HFF-Myc (cell line): ENCODE measurements around the gene CACNB2.

ENCODE experiments used
- DNase-seq: peaks from one replicate; pipeline ENCODE4 v3.0.0-alpha.2; 2011; ENCODE audit warnings: low read depth; ENCODE audit errors: extremely low read depth
- H3K4me3 ChIP-seq: replicated peaks from 2 replicates; pipeline ENCODE4 v1.5.1; 2011; ENCODE audit warnings: low read depth, mild to moderate bottlenecking, control low read depth, low read length
- CTCF ChIP-seq: IDR thresholded peaks from 2 replicates; pipeline ENCODE4 v1.5.1; 2012; ENCODE audit warnings: mild to moderate bottlenecking, low read depth, low read length, control low read depth; ENCODE audit errors: missing control alignments

The CACNB2 gene

GRCh38 chr10:18140149-18140956, at the start of gene CACNB2:
Gene CACNB2, plus strand, starts transcription at chr10:18140424.
- H3K4me3 ChIP-seq: peak within 1 kb of the TSS; percentile 43
- no peak for DNase-seq
- no peak for TF ChIP-seq CTCF

GRCh38 chr10:18094332-18094731, 45.9 kb upstream of the CACNB2 start:
- DNase-seq: no peak
- no peak for TF ChIP-seq CTCF
- no peak overlapping the region for H3K4me3 ChIP-seq

- no peak for DNase-seq
- H3K4me3 ChIP-seq: no peak overlapping the region
- no peak for TF ChIP-seq CTCF
These were observed 45.4 kb upstream of the CACNB2 start for GRCh38 chr10:18094793-18095192.

GRCh38 chr10:18097524-18097923, 42.7 kb upstream of the CACNB2 start:
- no peak for TF ChIP-seq CTCF
- no peak overlapping the region for H3K4me3 ChIP-seq
- DNase-seq: no peak

- no peak overlapping the region for H3K4me3 ChIP-seq
- no peak for DNase-seq
- no peak for TF ChIP-seq CTCF
These were observed 42.0 kb upstream of the CACNB2 start for GRCh38 chr10:18098201-18098600.

- no peak for DNase-seq
- no peak overlapping the region for H3K4me3 ChIP-seq
- no peak for TF ChIP-seq CTCF
These were observed 40.8 kb upstream of the CACNB2 start for GRCh38 chr10:18099415-18099814.

GRCh38 chr10:18100669-18101068, 39.6 kb upstream of the CACNB2 start:
- H3K4me3 ChIP-seq: no peak overlapping the region
- no peak for TF ChIP-seq CTCF
- DNase-seq: no peak
